NB4 (cell line): ENCODE data around the gene RTKN2.

Experiments
- CTCF ChIP-seq: IDR thresholded peaks from one replicate; pipeline ENCODE4 v1.5.1; 2012; ENCODE audit warnings: low read depth, low read length
- MAX ChIP-seq: IDR thresholded peaks from 2 replicates; pipeline ENCODE4 v1.6.1; 2011; ENCODE audit warnings: low read depth, low read length
- MYC ChIP-seq: IDR thresholded peaks from 2 replicates; pipeline ENCODE4 v1.6.1; 2011; ENCODE audit warnings: low read depth, low read length
- POLR2A ChIP-seq: IDR thresholded peaks from 2 replicates; pipeline ENCODE4 v1.6.1; 2011; ENCODE audit warnings: mild to moderate bottlenecking; ENCODE audit not compliant: insufficient read length; ENCODE audit errors: extremely low read depth

GRCh38 chr10:62305813-62306212 lies 37.2 kb upstream of the RTKN2 start:
- TF ChIP-seq CTCF (no peak), MAX (no peak), POLR2A (no peak), MYC (no peak)
